Neutrophil (primary cell): Measurements from ENCODE around the gene SUSD4.

Experiments used
- H3K27ac ChIP-seq: fragments of 200-600 bp; sonication (generic); 2 replicates; pipeline ENCODE4 v1.5.1; 2016; ENCODE audit warnings: mild to moderate bottlenecking, moderate library complexity
- H3K27me3 ChIP-seq: fragments of 200-600 bp; sonication (generic); 2 replicates; pipeline ENCODE4 v1.6.0; 2016; ENCODE audit warnings: mild to moderate bottlenecking
- H3K36me3 ChIP-seq: fragments of 200-600 bp; sonication (generic); 2 replicates; pipeline ENCODE4 v1.5.1; 2017
- H3K4me1 ChIP-seq, 2 experiments: fragments of 200-600 bp in 1 of 2; sonication (generic) in 1 of 2; 1 replicate in 1 of 2; 2 replicates in 1 of 2; pipeline versions ENCODE4 v1.5.1 to v1.6.1; 2013 to 2016; ENCODE audit warnings: low read depth in 1 of 2, low read length in 1 of 2, mild to moderate bottlenecking in 1 of 2, moderate library complexity in 1 of 2; ENCODE audit not compliant: control insufficient read depth in 1 of 2, insufficient read depth in 1 of 2
- H3K4me3 ChIP-seq, 2 experiments: fragments of 200-600 bp in 1 of 2; sonication (generic) in 1 of 2; 1 replicate in 1 of 2; 2 replicates in 1 of 2; pipeline ENCODE4 v1.5.1; 2013 to 2016; ENCODE audit warnings: low read depth in 1 of 2, low read length in 1 of 2, mild to moderate bottlenecking in 1 of 2, moderate library complexity in 1 of 2
- H3K9me3 ChIP-seq: fragments of 200-600 bp; sonication (generic); 2 replicates; pipeline ENCODE4 v1.5.1; 2016
- TF ChIP-seq, protein P1 (sequence below): fragments of 200-600 bp; sonication (generic); IDR thresholded peaks from 2 replicates; pipeline ENCODE4 v1.5.1; 2016; ENCODE audit warnings: antibody characterized with exemption

Gene SUSD4

DNA sequence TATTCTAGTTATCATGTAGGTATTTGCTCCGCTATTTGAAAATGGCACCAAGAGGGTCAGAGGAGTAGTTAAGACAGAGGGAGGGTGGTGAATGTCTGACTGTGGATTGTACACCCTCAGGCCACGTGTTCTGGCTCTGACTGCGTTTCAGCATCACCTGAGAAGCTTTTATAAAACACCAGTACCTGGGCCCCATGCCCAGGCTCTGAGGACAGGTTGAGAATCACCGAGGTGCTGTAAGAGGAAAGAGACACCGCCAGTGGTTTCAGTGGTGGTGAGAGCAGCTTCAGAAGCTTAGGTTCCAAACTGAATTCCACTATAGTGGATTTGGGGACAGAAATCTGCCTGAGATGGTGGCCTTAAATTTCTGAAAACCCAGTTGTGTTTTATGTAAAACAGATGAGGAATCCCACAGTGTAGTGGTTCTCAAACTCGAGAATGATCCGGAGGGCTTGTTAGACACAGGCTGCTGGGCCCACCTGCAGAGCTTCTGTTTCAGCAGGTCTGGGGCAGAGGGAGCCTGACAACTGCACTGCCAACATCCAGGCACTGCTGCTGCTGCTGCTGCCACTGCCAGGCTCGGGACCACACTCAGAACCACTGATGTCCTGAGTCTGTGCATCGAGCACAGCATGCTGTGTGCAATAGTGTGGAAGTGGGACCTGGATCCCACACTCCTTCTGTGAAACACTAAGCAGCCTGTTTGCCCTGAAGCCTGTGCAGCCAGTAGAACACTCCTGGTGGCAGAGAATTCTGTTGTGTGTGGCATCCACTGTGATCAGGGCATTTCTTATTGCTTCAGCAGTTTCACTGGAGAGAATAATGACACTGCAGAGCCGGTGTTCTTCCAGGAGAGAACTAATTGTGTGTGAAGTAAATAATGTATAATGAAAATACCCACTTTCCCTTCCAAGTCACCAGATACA, 98.7 kb downstream of the SUSD4 start:
- Histone ChIP-seq H3K4me1 (no peaks in the 10 kb centered on the region), H3K27me3 (peaks cover 10% of the 10 kb centered on the region), H3K4me3 (no peak overlapping the region), H3K36me3 (no peaks in the 10 kb centered on the region), H3K27ac (no peak overlapping the region), H3K9me3 (no peaks in the 10 kb centered on the region)
- TF ChIP-seq, protein P1, sequence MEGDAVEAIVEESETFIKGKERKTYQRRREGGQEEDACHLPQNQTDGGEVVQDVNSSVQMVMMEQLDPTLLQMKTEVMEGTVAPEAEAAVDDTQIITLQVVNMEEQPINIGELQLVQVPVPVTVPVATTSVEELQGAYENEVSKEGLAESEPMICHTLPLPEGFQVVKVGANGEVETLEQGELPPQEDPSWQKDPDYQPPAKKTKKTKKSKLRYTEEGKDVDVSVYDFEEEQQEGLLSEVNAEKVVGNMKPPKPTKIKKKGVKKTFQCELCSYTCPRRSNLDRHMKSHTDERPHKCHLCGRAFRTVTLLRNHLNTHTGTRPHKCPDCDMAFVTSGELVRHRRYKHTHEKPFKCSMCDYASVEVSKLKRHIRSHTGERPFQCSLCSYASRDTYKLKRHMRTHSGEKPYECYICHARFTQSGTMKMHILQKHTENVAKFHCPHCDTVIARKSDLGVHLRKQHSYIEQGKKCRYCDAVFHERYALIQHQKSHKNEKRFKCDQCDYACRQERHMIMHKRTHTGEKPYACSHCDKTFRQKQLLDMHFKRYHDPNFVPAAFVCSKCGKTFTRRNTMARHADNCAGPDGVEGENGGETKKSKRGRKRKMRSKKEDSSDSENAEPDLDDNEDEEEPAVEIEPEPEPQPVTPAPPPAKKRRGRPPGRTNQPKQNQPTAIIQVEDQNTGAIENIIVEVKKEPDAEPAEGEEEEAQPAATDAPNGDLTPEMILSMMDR, result no peak

DNA sequence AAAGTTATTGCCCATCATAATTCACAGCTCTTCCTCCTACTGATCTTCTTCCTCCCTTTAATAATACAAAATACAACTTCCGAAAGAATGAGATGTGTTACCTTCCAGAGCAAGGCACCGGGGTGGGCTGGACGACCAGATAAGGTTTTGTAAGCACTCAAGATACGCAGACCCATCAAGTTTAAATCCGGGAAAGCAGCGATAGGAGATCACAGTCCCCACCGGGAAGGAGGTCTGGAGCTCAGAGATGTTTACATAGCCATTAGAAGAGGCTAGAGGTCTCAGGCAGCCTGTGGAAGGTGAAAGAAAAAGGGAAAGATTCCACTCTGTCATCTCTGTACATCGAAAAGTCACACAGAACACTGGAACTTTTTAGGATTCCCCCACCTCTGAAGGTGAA, 99.4 kb downstream of the SUSD4 start:
- Histone ChIP-seq H3K4me3 (no peak overlapping the region), H3K4me1 (no peaks in the 10 kb centered on the region), H3K36me3 (no peaks in the 10 kb centered on the region), H3K27ac (no peak overlapping the region), H3K27me3 (peaks cover 10% of the 10 kb centered on the region), H3K9me3 (no peaks in the 10 kb centered on the region)
- TF ChIP-seq, protein P1, result no peak

DNA sequence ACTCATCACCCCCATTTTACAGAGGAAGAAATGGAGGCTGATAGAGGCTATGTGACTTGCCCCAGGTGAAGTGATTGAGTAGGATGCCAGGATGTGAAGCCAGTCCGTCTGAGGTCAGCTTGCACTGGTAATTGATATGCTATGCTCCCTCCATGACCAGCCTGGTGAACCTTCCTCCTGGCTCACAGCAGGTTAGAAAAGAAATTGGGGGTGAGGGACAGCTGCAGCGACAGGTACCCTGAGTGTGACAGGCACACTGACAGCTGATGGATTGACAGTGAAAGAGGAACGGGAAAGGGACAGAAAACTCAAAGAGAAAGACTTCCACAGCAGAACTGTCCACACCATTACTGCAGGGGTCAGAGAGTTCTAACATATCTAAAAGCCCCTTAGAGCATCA, 102.1 kb downstream of the SUSD4 start:
- no peak overlapping the region for H3K4me3 ChIP-seq
- TF ChIP-seq, protein P1, result no peak
- H3K27me3 ChIP-seq, result no peaks in the 10 kb centered on the region
- H3K36me3 ChIP-seq, result no peaks in the 10 kb centered on the region
- no peaks in the 10 kb centered on the region for H3K4me1 ChIP-seq
- no peak overlapping the region for H3K27ac ChIP-seq
- H3K9me3 ChIP-seq, result no peaks in the 10 kb centered on the region

DNA sequence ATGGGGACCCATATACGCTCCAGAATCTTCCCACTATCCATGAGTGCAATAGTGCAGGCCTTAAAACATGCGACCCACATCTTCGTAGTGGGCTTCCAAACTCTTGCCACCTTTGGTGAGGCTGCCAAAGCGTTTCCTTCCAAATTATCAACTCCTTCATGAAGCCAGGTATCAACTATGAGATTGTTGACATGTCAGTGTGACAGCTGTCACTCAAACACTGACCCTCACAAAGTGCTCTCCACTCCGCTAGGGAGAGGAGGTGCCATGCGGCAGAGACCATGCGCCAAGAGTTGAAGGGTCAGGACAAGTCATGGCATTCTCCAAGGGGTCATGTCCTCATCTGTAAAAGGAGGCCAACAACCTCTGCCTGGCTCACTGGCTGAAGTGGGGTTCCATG, 103.3 kb downstream of the SUSD4 start:
- no peak overlapping the region for H3K4me3 ChIP-seq
- no peaks in the 10 kb centered on the region for H3K36me3 ChIP-seq
- TF ChIP-seq, protein P1, result no peak
- H3K9me3 ChIP-seq, result no peaks in the 10 kb centered on the region
- no peaks in the 10 kb centered on the region for H3K4me1 ChIP-seq
- no peaks in the 10 kb centered on the region for H3K27me3 ChIP-seq
- H3K27ac ChIP-seq, result no peak overlapping the region

DNA sequence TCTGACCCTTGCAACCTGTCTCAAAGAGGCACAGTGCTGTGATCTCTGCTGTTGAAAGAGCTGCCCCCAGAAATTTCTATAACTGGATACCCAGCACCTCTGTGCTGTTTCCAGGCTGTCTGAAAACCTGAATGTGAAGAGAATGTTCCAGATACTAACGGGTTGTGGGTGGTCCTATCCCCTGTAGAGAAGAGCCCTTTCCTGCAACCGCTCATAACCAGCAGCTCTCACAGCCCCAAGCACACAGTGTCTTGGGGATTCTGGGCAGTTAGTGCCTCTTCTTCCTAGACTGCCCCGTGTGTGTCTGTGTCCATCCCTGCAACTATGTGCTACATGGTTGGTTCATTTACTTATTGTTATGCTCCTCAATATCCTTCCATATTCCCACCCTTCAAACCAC, 104.5 kb downstream of the SUSD4 start:
- Histone ChIP-seq H3K9me3 (no peaks in the 10 kb centered on the region), H3K4me3 (no peak overlapping the region), H3K36me3 (no peaks in the 10 kb centered on the region), H3K27ac (no peak overlapping the region), H3K4me1 (no peaks in the 10 kb centered on the region), H3K27me3 (no peaks in the 10 kb centered on the region)
- TF ChIP-seq, protein P1, result no peak
